IPS-NIHi11 (cell line): Measurements from ENCODE around the gene CAGE1.
"Not testable (repeated sequence)": the region's sequence is repeated elsewhere in the genome, so short reads cannot be mapped to it uniquely, and the experiment has no call there.

Experiments used
- DNase-seq: peaks from one replicate; pipeline ENCODE4 v3.0.0; 2012; ENCODE audit warnings: mixed read lengths, low spot score

CAGE1 gene

DNA sequence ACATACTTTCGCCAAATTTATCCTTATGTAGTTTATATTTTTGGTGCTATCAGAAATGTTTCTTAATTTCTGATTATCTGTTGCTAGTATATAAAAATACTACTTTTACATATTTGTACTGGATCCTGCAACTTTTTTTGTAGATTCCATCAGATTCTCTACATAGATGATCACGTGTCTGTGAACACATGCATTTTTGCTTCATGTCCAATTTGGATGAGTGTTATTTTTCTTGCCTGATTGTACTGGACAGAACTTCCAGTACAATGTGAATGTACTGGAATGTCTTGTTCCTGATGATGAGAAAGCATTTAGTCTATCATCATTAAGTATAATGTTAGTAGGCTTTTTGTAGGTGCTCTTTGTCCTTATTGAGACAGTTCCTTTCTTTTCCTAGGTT, 51.5 kb downstream of the CAGE1 start:
- no peak for DNase-seq

DNA sequence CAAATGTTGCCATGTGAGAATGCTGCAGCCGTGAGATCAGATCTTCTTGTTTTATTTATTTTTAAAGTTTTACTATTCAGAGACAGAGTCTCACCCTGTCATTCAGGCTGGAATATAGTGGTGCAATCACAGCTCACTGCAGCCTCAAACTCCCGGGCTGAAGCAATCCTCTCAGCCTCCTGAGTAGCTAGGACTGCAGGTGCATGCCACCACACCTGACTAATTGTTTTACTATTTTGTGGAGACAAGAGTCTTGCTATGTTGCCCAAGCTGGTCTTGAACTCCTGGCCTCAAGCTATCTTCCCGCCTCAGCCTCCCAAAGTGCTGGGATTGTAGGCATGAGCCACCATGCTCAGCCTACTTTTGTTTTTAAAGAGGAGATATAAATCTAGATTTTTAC, 54.0 kb downstream of the CAGE1 start:
- no peak for DNase-seq

DNA sequence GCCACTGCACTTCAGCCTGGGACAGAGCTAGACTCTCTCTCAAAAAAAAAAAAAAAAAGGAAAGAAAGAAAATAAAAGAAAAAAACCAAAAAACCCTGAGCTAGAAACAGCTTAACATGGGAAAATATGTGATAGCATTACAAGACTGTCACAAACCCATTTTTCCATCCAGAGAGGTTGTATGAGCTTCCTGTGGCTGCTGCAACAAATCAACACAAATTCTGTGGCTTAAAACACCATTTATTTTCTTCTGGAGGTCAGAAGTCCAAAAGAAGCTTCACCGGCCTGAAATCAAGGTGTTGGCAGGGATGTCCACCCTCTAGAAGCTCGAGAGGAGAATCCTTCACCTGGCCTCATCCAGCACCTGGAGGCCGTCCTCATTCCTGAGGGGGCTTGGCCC, 54.9 kb downstream of the CAGE1 start:
- DNase-seq = no peak

DNA sequence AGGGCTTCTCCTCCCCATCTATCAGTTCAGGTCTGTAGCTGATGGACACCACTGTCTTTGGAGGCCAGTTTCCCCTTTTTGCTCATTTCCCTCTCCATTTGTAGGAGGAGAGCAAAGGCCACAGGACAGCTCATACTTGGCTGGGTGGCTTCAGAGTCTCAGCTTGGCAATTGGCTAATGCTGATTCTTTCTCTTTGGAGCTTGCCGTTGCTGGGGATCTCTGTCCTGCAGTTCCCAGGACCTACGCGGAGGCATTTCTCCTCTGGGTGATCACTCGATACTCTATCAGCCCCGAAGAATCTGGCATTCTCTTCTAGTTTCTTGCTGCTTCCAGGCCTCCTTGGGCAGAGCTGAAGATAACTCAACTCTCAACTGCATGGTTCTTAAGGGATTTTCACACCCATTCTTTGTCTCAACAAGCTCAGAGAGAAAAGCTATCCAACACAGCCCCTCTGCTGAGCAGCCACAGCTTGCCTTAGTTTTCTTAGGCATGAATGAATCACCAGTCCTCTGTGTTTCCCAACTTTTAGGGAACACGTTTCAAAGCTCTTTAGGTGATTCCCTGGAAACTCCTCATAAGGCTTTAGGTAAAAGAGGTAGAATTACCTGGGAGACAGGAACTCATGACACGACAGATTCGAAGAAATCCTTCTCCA, 57.3 kb downstream of the CAGE1 start:
- no peak for DNase-seq

DNA sequence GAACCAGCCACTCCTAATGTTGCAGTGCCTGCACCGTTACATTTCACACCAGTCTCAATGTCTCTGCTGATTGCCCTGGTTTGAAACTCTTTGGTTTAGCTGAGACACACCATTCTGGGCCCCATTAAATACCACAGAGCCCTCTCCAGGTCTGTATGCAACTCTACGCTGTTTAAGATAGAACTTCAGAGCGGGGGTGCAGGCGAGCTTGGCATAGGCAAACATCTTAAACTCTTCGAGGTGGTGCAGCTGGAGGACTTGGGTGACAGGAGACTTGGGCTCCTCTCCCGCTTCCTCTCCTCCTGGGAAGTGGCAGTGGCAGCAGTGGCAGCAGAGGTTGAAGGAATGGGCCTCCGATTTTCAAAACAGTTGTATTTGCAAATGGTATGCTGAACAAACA, 58.1 kb downstream of the CAGE1 start:
- DNase-seq = no peak

DNA sequence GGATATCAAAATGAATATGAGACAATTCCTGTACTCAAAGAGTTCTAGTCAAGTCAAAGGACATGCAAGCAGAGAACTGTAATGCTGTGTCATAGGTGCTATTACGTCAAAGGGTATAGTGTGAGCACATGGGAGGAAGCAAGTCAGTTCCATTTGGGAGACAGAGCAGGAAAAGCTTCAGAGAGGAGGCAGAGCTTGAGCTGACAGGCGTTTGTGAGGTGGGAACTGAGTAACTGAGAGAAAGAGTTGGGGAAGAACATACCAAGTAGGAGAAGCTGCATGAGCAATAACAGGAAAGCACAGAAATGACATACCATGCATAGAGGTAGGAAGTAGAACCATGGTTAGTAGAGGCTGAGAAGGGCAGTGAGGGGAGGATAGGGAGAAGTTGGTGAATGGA, 61.3 kb downstream of the CAGE1 start:
- no peak for DNase-seq

DNA sequence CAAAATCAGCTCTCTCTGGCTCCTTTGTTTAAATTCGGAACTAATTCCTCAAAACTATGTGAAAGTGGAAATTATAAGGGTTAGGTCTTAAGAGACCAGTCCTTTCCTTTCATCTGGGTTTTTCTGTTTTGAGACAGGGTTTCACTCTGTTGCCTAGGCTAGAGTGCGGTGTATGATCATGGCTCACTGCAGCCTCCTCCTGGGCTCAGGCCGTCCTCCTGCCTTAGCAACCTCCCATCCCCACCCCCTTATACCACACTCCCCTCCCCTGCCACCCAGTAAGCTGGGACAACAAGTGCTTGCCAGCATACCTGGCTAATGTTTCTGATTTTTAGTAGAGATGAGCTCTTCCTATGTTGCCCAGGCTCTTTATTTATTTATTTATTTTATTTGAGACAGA, 63.8 kb downstream of the CAGE1 start:
- no peak for DNase-seq

DNA sequence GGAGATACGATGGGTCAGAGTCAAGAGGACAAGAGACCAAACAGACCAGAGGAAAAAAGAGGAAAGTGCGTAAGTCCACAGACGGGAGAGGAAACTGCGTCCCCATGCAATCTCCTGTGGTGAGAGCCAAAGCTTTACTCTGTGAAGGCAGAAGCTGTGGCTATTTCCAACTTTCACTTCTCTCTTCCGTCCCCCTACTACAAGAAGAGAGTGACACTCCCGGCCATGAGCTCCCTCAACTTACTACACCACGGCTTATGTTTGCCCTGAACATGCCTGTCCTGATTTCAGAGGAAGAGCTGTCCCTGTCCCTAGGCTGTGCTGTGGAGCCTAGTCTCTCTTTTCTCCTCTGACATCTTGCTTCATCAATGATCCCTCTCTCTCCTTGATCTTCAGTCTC, 65.0 kb downstream of the CAGE1 start:
- no peak for DNase-seq

DNA sequence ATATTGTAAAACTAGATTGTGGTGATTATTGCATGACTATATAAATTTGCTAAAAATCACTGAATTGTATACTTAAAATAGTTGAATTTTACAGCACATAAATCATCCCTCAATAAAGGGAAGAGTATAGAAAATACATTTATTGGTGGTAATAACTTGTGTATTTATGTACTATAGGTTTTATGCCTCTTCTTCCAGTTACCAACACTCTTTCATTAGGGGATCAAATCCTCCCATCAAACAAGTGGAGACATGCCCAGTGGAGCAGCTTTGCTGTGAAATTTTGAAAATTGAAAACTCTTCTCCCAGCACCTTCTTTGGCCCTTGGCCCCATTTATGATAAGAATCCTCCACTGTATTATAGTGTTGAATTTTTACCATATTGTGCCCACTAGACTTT, 66.5 kb downstream of the CAGE1 start:
- DNase-seq = no peak

DNA sequence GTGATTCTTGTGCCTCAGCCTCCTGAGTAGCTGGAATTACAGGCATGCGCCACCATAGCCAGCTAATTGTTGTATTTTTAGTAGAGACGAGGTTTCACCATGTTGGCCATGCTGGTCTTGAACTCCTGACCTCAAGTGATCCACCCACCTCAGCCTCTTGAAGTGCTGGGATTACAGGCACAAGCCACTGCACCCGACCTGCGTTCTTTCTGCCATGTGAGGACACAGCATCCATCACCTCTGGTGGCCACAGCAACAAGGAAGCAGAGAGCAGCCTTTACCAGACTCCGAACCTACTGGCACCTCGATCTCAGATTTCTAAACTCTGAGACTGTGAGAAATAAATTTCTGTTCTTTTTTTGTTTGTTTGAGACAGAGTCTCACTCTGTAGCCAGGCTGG, 67.7 kb downstream of the CAGE1 start:
- not testable (repeated sequence) for DNase-seq

DNA sequence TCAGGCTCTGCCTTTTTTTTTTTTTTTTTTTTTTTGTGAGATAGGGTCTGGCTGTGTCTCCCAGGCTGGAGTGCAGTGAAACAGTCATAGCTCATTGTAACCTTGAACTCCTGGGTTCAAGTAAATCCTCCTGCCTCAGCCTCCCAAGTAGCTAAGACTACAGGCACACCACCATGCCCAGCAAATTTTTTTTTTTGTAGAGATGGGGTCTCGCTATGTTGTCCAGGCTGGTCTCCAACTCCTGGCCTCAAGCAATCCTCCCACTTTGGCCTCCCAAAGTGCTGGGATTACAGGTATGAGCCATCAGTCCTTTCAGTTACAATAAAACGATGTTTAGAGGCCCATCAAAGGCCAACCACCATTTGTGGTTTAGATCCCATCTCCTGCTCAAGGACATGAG, 70.1 kb downstream of the CAGE1 start:
- DNase-seq = not testable (repeated sequence)

DNA sequence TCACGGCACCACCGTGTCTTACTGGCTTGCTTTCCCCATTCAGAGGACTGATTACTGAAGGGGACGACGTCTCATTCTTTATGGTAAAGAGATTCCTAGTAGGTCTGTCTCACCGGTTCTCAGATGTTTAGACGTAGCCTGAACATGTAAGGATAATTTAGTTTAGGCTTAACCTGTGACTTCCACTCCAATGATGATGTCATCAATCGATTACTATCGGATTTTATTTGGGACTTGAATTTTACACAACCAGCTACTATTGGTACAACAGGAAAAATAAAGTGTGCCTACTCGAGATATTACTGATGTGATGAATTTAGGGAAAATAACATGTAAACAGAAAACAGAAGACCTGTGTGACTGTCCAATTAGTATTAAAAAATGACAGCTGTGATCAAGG, 72.0 kb downstream of the CAGE1 start:
- no peak for DNase-seq

DNA sequence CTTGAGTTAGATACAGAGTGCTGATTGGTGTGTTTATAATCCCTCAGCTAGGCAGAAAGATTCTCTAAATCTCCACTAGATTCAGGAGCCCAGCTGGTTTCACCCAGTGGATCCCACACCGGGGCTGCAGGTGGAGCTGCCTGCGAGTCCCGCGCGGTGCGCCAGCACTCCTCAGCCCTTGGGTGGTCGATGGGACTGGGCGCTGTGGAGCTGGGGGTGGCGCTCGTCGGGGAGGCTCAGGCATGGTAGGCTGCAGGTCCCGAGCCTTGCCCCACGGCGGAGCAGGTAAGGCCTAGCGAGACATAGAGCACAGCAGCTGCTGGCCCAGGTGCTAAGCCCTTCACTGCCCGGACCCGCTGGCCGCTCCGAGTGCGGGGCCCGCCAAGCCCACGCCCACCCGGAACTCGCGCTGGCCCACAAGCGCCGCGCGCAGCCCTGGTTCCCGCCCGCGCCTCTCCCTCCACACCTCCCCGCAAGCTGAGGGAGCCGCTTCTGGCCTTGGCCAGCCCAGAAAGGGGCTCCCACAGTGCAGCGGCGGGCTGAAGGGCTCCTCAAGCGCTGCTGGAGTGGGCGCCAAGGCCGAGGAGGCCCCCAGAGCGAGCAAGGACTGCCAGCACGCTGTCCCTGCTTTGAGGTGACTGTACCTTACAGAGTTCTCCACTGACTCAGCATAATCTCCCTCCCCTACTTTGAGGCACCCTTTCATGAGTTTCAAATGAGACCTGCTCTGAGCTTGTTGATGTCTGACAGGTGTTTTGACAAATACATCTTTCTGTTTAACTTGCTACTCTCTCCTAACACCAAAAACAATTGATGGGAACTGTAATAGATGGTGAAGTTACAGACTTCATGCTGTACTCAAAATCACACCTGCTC, 72.6 kb downstream of the CAGE1 start:
- no peak for DNase-seq

DNA sequence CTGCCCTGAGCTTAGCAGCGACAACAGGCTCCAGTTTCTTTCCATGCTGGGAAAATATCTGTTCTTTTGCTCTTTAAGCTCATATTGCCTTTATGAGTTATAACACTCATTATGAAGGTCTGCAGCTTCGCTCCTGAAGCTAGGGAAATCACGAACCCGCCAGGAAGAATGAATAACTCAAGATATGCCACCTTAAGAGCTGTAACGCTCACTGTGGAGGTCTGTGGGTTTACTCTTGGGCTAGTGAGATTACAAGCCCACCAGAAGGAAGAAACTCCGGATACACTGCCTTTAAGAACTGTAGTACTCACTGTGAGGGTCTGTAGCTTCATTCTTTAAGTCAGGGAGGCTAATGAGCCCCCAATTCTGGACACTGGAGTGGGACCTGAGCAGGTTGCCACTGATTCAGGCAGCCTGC, 73.6 kb downstream of the CAGE1 start:
- no peak for DNase-seq

DNA sequence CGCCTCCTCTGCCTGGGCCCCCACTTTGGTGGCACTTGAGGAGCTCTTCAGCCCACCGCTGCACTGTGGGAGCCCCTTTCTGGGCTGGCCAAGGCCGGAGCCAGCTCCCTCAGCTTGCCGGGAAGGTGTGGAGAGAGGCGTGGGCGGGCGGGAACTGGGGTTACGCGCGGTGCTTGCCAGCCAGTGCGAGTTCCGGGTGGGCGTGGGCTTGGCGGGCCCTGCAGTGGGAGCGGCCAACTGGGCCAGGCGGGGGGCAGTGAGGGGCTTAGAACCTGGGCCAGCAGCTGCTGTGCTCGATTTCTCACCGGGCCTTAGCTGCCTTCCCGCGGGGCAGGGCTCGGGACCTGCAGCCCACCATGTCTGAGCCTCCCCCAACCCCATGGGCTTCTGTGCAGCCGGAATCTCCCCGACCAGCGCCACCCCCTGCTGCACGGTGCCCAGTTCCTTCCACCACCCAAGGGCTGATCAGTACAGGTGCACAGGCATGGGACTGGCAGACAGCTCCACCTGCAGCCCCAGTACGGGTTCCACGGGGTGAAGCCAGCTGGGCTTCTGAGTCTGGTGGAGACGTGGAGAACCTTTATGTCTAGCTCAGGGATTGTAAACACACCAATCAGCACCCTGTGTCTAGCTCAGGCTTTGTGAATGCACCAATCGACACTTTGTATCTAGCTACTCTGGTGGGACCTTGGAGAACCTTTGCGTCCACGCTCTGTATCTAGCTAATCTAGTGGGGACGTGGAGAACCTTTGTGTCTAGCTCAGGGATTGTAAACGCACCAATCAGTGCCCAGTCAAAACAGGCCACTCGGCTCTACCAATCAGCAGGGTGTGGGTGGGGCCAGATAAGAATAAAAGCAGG, 74.2 kb downstream of the CAGE1 start:
- not testable (repeated sequence) for DNase-seq

DNA sequence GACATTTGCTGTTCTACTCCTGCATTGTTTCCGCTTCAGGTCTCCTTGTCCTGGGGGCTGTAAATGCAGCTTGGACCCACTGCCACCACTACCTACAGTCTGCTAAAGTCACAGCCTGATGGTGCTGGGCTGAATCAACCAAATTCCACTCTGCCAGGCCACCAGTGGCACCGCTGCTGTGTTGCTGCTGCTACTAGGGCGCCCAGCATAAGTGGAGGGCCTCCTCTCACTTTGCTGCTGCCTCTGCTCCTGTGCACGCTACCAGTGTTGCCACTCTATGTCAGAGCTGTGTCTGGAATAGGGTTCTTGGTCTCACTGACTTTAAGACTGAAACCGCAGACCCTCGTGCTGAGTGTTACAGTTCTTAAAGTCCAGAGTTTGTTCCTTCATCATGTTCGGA, 75.1 kb downstream of the CAGE1 start:
- no peak for DNase-seq

DNA sequence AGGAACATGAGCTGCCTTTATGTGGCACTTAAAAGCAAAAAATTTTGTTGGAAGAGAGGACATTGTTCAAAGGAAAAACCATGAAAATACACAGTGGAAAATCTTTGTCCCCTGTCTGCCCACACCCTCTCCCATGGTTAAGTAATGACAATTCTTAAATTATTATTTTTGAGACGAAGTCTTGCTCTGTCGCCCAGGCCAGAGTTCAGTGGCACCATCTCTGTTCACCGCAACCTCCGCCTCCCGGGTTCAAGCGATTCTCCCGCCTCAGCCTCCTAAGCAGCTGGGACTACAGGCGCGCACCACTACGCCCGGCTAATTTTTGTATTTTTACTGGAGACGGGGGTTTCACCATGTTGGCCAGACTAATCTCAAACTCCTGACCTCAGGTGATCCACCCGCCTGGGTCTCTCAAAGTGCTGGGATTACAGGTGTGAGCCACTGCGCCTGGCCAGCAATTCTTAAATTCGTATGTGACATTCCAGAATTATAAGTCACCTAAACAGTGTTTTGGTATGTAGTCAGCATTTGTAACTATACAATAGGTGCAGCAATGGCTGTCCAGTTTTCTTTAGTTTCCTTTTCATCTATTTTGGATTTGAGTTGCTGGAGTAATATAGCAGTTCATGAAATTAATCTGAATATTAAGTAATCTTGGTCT, 75.9 kb downstream of the CAGE1 start:
- no peak for DNase-seq

DNA sequence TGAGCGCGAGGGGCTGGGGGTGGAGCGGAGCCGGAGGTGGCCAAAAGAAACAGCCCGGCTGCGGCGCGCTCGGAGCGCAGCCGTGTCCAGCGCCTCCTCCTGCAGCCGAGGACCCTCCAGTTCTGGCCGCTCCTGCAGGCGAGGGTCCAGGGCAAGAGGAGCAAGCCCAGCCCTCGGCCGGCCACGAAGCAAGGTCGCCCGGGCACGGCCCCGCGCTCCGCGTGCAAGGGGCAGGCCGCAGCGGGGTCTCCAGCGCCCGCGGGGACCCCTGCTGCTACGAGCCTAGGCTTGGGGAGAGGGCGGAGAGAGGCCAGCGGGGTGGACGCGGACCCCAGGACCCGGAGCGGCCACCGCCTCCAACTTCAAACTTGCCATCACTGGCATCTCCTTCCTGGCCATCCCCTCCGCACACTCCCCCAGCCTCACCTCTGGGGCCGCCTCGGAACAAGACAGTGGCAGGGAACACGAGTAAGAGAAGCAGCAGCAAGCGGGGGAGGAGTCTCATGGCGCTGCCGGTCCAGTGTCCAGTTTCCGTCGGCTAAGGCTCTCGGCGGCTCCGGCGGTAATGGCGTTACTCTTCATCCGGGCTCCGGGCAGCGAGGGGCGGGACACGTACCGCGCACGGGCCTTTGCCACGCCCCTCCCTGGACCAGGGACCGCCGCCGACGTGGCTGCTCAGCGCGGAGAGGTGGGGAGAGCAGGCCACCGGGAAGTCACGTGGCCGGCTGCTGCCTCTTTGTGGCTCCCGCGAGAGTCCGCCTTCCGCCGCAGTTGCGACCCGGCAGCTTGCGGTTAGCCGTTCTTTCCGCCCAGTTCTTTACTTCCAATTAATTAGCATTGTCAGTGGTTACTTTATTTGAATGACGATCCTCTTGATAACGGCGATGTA, 76.7 kb downstream of the CAGE1 start, which contains the start of gene SSR1:
Gene SSR1 (minus strand): TSS at position 584 of the 889 bp plus-strand sequence. CDS start 79 bp downstream, at position 505.
- DNase-seq = peak; percentile 100

DNA sequence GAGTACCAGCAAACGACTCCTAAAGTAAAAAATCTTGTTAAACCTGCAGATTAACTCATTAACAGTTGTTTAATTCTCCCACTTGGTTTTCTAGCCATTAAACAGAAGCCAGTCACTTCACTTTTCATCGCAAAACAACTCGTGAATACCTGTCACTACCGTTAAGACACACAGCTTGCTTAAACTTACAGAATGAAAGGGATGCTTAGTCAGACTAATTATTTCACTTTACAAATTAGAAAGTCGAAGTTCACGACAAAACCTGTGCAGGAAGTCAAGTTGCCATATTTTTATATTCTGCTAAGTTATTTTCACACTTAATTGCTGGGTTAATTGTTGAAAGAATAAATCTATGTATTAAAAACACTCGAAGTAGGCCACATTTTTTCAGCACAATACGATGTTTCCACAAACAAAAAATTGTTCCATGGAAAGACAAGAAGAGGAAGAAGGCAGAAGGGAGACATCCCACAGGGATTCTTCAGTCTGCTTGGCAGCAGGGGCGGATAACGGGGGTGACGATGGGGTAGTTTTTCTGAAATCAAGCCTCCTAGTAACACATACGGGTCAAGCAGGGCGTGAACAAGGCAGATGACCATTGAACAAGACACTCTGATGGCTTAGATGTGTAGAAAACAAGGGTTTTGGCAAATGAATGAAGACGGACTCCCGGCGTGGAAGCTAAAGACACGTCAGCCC, 77.5 kb downstream of the CAGE1 start:
- DNase-seq = no peak

DNA sequence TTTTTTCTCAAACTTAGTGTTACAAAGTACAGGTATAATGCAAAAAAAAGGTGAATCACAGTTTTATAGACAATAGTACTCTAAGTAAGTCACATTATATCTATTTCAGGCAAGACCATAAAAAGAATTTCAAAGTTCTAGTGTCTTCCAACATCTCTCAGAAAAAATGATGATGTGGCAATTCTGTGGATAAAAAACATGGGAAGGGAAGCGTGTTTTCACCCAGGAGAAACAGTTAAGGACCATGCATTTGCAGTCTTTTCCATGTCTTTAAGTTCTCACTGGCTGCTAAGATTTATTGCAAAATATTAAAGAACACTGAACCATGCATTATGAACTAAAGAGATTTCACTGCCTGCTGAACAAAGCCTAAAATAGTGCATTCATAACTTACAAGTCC, 78.4 kb downstream of the CAGE1 start:
- no peak for DNase-seq
